GM21390 (cell line): ENCODE results near the gene TFEC.
"Not testable (repeated sequence)": the region's sequence is repeated elsewhere in the genome, so short reads cannot be mapped to it uniquely, and the experiment has no call there.

Source experiments
- ATAC-seq: cut with Tn5 transposase; IDR thresholded peaks from one replicate; pipeline ENCODE4 v1.9.1; 2021; ENCODE audit not compliant: unreplicated experiment

Gene TFEC, protein sequence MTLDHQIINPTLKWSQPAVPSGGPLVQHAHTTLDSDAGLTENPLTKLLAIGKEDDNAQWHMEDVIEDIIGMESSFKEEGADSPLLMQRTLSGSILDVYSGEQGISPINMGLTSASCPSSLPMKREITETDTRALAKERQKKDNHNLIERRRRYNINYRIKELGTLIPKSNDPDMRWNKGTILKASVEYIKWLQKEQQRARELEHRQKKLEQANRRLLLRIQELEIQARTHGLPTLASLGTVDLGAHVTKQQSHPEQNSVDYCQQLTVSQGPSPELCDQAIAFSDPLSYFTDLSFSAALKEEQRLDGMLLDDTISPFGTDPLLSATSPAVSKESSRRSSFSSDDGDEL

DNA sequence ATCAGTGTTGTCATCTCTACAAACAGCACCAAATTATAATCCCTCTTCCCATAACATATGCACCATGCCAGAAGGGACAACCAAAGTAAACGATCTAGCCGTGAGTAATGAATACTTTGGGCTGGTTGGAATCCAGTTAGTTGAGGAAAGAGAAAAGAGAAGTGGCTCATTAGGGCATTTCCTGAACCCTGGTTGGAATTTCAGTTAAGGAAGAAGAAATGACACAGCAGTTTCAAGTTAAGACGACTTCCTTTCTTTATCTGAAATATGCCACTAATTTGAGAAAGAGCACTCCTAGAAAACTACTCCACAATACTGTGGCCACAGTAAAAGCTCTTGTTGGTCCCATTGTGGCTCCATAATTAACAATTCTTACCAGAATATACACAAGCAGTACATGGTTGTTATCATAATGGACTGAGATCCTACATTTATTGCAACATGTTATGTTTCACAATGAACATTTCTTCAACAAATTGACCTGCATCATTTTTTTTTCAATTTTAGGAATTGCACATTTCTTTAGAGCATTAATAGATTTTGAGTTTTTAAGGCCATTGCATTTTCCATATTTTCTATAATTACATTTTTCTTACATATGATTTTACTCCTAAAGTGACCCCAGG, at the start of gene TFEC:
Gene TFEC, minus strand, starts transcription at position 113 of the 626 bp plus-strand sequence. CDS start 46,322 bp downstream, outside the sequence.
- no peak for ATAC-seq

DNA sequence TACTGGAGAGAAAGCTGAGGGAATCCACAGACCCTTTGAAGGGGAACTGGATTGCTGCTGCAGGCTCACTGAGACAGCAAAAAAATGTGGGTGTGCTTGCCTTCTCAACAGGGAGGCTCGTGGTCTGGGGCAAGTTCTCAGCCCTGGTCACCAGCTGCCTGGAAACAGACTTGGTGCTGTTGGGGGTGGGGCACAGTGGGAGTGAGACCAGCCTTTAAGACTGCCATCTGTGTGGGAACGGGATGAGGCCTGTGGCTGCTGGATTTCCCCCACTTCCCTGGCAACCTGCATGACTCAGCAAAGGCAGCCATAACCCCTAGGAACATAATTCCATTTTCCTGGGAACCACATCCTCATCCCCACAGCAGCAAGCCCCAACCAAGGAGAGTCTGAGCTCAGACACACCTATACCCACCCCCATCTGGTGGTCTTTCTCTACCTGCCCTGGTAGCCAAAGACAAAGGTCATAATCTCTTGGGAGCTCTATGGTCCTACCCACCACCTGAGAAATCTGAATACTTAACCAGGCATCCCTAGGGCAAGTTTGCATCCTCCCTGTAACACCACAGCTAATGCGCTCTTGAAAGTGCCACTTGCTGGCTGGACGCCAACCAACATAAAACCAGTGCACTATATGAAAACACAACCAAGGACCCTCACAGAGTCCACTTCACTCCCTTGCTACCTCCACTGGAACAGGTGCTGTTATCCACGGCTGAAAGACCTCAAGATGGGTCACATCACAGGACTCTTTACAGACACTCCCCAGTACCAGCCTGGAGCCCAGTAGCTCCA, 45.0 kb upstream of the TFEC start:
- ATAC-seq, result no peak

DNA sequence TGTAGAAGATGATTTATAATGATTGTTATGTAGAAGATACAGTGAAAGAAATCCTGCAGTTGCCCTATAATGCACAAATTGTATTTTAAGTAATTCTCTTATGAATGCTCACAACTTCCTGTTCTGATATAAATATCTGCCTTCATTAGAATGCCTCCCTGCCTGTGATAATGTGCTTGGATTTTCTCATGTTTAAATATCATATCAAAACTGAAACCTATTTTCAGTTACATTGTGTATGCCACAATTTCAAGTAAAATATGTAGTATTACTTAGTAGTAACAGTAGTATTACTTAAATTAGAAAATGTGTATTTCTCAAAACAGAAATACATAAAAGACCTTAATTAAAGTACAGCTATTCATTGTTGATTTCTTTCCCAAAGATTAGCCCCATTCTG, 41.1 kb upstream of the TFEC start:
- no peak for ATAC-seq

DNA sequence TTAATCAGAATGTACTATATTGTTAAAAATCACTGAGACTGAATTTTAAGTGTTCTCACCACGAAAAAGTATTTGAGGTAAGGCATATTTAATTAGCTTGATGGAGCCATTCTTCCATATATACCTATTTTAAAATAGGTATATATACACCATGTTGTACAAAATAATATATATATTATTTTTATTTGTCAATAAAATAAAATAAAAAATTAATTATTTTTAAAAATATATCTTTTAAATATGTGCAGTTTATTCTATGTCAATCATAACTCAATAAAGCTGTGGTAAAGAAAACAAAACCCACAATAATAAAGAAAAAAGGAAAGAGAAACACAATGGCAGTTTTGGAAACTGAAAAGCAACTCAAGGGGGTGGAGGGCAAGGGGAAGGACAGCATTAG, 33.6 kb upstream of the TFEC start:
- ATAC-seq, result no peak

DNA sequence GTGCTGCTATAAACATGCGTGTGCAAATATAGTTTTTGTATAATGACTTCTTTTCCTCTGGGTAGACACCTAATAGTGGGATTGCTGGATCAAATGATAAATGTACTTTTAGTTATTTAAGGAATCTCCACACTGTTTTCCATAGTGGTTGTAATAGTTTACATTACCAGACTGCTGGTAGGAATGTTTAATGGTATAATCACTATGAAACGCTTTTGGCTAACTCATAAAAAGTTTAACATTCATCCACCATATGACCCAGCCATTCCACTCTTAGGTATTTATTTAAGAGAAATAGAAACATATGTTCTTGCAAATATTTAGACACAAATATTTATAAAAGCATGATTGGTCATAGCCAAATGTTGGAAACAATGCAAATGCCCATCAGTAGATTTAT, 32.1 kb upstream of the TFEC start:
- no peak for ATAC-seq

DNA sequence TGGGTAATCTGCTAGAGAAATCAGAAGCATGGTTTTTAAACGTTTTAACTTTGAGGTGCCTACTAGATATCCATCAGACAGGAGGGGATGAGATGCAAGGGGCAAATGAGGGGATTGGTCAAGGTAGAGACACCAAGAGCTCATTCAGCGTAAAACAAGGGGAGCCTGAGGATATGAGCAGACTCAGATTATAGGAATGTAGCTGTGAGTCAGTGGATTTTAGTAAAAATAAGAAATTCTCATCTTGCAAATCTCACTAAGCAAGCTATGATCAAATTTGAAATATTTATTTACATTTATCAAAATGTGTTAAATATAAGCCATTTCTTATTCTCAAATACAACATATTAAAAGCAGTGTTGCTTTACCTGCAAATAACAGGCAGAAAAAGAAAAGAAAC, 21.4 kb upstream of the TFEC start:
- ATAC-seq, result no peak

DNA sequence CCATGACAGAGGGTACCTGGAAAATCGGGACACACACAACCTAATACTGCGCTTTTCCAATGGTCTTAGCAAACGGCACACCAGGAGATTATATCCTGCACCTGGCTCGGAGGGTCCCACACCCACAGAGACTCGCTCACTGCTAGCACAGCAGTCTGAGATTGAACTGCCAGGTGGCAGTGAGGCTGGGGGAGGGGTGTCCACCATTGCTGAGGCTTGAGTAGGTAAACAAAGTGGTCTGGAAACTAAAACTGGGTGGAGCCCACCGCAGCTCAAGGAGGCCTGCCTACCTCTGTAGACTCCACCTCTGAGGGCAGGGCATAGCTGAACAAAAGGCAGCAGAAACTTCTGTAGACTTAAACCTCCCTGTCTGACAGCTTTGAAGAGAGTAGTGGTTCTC, 16.7 kb upstream of the TFEC start:
- ATAC-seq, result not testable (repeated sequence)

DNA sequence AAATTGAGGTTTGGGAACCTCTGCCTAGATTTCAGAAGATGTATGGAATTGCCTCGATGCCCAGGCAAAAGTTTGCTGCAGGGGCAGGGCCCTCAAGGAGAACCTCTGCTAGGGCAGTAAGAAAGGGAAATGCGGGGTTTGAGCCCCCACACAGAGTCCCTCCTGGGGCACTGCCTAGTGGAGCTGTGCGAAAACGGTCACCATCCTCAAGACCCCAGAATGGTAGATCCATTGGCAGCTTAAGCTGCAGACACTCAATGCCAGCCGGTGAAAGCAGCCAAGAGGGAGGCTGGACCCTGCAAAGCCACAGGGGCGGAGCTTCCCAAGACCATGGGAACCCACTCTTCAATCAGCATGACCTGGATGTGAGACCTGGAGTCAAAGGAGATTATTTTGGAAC, 15.0 kb upstream of the TFEC start:
- no peak for ATAC-seq

DNA sequence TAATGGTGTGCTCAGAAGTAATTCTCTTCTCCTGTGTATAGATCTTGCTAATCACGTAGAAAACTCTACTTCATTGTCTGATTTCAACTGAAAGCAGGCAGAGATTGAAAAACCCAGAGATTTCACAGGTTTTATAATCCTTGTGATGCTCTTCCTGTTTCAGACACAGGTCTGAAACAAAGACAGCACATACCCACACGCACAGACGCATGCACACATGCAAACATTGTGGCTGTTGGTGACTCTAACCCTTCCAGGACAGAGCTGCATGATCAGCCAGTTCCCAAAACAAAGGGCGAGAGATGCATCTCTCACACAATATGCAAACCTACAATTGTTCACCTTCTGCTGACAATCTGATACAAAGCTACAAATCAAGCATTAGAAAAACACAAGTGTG, 11.1 kb upstream of the TFEC start:
- ATAC-seq, result peak; percentile 99

DNA sequence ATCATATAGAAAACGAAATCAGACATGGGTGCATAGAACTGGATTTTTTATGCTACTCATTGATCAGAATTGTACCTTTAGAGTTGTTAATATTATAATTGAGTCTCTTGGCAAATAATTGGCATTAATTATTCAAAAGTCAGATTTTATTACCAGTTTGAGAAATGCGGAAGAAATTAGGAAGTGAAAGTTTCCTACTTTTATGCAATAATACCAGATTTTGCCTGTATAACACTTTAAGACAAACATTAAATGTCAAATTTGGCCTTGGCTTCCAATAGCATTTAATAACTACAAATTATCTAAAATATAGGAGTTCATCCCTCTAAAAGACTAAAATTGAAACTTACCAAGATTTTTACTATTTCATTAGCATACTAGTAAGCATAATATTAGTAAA, 6.8 kb upstream of the TFEC start:
- no peak for ATAC-seq

DNA sequence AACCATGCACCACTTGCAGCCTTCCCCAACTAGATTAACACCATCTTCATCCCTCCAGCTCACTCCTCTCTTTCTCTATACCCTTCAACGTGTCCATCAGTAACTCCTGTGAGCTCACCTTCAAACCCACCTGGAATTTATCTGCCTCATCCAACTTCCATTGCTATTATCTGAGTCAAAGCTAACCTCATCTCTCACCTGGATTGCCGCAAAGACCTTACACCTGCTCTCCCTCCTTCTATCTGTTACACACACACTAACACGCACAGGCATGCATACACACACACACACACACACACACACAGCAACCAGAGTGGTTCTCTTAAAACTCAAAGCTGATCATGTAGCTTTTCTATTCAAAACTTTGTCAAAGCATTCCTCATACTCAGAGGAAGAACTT, 3.8 kb upstream of the TFEC start:
- ATAC-seq, result no peak

DNA sequence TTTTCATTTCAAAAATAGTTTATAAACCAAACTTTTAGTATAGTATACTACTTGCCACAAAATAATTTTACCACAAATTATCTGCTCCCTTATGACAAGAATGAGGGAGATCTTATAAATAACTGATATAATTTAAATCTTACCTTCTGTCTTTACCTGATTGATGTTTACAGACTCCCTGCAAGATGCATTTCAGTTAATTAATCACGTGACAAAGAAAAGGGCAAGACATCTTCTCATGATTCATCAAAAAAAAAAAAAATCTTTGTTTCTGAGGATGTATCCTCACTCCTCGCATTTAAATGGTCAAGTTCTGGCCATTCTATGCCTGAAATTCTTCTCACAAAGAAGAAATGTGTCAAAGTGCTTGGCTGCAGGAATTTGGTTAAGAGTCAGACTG, 2.3 kb upstream of the TFEC start:
- ATAC-seq, result no peak

DNA sequence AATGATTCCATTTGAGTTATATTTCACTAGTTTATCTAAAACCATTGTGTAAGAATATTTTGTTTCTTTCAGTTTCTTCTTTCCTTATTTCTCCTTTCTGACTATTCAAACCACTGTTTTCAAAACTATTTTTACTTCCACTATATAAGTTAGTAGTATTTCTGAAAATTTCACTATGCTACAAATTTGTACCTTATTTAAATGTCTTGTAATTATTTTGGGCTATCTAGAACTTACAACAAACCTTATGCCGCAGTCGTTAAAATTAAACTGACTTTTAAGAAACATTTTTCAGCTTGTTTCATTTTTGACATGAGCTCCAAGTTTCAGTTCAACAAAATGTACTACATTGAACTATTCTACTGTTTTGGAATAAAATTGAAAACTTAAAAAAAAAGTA, 1.8 kb downstream of the TFEC start:
- peak; percentile 82 for ATAC-seq

DNA sequence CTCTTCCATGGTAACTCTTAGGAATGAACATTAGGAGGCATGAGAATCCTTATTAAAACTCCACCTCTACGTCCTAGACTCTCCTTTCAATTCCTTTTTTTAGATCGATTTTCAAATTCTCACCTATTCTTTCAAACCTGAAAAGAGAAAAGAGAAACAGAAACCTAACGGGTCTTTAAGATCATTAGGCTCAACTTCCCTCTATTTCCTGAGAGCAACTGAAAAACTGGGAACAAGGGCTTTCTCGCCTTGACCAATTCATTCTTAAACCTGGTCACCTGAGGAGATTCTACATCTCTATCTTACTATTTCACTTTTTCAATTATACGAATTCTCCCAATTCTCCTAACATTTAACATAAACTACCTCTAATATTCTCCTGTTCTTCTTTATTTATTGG, 2.8 kb downstream of the TFEC start:
- ATAC-seq, result no peak

DNA sequence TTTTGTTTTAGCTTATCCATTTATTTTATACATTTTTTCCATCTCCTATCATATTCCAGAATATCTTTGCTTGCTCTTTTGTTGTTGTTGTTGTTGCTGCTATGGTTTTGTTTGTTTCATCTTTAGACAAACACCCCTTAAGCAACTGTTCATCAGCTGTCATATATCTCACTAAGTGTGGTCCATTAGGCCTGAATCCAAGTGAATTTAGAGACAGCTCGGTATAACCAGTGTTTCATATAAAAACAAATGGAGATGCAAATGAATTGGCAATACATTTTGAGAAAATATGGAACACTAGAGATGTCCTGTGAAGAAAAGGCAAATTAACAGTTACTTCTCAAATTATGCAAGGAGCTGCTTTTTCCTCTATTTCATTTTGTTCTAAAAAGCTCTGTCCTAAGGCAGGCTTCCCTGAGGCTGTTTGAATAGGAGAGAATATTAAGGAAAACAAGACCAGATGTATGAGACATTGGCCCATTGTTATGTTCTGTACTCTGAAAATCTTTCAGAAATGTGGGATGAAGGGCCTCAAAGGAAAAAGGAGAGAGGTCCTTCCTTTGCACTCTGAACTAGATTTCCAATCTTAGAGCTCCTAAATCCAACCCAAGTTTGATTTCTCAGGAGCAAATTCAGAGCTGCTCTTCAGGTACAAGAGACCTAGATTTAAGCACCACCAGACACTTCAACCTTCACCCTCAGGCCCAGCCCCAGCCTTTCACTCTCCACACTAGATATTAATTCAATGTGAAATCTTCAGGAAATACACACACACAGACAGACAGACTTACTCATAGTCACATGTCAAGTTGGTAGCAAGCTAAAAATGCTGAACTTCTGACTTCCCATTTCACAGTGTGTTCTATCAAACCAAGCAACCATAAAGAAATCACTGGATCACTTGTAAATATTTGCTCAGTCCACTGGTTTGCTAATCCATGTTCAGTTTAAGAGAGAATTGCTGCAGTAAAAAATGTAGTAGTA, 5.4 kb downstream of the TFEC start:
- no peak for ATAC-seq

DNA sequence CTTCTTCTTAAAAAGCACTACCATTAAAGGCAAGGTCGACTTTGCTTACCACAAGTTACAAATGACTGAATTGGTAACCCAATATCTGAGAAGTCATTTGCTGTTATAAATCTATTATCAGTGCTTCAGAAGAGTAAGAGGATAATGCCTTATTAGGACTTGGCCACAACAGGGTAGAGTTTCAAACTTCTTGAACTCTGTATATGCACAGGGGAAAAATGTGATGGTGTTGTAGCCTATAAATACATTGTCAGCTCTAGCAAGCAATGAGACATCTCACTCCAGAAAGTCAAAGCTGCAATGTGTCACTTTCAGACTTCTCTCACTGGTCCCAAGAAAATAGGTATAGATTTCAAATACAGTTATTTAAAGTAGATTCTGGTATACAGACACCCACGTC, 9.3 kb downstream of the TFEC start:
- ATAC-seq, result peak; percentile 75

DNA sequence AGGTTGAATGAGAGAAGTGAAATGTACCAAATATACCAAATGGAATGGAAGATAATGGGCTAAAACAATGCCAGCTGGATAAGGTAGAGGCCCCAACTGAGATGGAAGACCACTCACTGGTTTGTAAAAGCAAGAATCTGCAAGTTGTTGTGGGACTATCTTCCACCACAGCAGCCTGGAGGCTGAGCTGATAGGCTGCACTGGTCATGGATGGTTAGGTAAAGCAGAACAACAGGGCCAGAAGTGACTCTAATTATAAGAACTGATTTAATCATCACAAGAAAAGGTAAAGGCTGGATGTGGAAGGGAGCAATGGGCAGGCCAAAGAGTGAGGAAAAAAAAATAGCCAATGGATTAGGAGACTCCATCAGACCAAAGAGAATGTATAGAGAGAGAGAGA, 11.8 kb downstream of the TFEC start:
- no peak for ATAC-seq

DNA sequence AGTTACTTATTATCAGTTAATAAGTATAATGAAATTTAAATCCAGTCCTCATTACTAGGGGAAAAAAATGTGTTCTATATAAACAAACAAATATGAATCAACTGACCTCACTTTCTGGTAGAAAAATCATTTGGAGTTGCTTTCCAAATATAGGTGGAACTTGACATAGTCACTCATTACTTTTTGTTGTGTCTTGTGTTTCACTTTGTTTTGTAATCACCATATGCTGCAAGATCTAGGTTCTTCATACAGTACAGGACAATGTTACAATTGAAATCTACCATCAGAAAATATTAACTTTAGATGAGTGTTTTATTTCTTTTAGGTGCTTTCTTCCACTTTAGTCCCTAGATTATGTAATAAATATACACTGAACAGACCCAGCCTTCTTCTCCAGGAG, 16.9 kb downstream of the TFEC start:
- ATAC-seq, result no peak

DNA sequence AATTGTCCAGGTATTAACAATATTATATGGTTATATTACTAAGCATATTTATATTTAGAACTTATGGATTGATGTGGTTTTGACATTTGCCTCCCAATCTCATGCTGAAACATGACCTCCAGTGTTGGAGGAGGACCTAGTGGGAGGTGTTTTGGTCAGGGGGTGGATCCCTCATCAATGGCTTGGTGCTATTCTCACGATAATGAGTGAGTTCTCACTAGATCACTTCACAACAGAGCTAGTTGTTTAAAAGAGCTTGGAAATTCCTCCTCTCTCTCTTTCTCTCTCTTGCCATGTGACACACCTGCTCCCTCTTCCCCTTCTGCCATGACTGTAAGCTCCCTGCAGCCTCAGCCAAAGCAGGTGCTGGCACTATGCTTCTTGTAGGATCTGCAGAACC, 19.0 kb downstream of the TFEC start:
- no peak for ATAC-seq

DNA sequence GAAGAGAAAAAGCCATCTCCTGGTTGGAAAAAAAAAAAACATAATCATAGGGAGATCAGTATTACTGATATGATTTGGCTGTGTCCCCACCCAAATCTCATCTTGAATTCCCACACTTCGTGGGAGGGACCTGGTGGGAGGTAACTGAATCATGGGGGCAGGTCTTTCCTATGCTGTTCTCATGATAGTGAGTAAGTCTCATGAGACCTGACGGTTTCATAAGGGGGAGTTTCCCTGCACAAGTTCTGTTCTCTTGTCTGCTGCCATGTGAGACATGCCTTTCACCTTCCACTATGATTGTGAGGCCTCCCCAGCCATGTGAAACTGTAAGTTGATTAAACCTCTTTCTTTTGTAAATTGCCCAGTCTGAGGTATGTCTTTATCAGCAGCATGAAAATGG, 25.8 kb downstream of the TFEC start:
- ATAC-seq, result not testable (repeated sequence)

DNA sequence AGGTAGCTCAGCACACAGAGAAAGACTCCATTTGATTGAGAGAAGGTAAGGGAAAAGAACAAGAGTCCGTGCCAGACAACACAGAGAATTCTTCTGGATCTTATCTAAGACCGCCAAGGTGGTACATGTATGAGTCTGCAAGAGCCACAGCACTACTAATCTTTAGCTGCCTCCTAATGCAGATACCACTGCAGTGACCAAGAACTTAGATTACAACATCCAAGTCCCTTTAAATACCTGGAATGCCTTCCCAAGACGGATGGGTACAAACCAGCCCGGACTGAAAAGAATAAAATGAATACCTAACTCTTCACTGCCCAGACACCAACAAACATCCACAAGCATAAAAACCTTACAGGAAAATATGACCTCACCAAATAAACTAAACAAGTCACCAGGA, 33.3 kb downstream of the TFEC start:
- no peak for ATAC-seq
